HG03175 (cell line): ENCODE results near the gene PET100.
"Not testable (repeated sequence)": the region's sequence is repeated elsewhere in the genome, so short reads cannot be mapped to it uniquely, and the experiment has no call there.

Source experiments
- ATAC-seq: cut with Tn5 transposase; IDR thresholded peaks from one replicate; pipeline ENCODE4 v1.9.1; 2021; ENCODE audit warnings: mild to moderate bottlenecking, moderate library complexity; ENCODE audit not compliant: unreplicated experiment

Gene PET100

DNA sequence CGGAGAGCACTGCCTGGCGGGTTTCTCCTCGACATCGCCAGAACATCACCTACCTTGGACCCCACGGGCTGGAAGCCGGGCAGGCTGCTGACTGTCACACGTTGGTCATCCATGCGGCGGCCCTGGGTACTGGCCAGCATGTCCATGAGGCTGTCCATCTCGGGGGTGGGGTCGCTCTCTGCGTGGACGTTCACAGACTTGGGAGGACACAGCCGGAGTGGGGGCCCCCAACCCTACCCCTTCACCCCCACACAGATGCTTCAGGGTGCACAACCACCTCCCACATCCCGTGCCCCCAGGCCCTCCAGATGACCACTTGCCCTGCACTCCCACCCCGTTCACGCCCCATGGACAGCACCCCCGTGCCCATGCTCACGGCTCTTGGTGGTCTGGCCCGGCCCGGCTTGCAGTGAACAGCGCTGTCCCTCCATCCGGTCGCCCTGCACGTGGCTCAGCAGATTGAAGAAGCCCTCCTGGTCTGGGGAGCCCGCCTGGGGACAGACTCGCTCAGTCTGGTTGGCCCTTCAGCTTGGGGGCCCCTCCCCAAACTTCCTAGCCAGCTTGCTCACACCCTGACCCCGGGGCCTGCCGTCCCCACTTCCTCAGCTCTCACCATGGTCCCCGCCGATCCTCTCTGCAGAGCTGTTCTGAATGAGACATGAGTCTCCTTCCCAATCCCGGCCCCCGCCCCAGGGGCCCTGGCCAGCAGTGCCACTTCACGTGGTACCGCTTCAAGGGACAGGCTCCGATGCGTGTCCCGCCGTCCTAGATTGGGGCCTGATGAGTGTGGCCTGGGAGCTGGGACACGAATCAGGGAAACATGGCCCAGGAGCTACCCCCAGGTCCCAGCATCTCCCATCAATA is 3.0 kb downstream of the PET100 start:
- ATAC-seq = no peak

DNA sequence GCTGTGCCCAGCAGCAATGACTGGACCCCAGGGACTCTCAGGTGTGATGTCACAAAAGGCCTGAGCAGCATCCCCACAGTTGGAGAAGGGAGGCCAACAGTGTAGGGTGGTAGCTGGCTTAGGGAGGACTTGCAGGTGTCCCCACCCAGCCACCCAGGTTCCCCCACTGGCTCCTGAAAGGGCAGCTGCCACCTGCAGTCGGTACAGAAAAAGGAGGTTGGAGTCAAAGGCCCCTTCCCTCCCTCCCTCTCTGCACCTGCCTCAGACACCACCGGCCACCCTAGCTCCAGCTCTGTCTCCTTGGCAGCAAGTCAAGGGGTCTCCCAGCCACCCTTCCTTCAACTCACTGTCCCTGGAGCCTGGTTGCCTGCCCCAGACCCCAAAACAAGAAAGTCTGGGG is 4.1 kb downstream of the PET100 start, which contains the start of gene PCP2:
PCP2 (minus strand) TSS at position 22 of the 400 bp plus-strand sequence. CDS start 262 bp downstream, outside the sequence.
- no peak for ATAC-seq

DNA sequence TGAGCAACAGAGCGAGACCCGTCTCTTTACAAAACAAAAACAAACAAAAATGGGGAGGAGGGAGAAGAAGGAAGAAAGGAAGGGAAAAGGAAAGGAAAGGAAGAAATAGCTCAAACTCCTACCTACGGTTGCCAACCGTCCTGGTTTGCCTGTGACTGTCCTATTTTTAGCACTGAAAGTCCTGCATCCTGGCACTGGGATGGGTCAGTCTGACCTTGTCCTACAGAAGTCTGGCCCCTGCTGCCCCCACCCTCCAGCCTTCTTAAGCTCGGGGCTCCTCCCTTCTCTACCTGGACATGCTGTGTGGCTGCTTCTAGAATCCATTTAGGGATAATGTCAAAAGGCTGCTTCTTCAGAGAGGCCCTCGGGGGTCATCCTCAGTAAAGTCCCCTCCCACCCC is 6.1 kb downstream of the PET100 start:
- ATAC-seq = no peak

DNA sequence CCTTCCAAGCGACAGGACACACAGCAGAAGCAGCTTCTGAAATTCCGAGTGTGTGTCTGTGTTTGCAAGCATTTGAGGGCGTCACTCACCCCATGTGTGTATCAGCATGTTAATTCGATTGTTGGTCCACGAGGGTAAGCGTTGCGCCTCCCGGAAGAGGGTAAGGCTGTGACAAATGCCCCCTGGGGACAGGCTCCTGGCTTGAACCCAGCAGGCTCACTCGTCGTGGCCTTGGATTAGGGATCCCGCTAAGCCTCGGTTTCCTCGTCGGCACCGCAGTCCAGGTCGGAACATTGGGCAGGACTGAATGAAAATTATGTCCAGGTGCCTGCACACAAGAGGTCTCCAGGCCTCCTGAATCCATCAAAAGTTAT is 6.7 kb downstream of the PET100 start:
- ATAC-seq = no peak

DNA sequence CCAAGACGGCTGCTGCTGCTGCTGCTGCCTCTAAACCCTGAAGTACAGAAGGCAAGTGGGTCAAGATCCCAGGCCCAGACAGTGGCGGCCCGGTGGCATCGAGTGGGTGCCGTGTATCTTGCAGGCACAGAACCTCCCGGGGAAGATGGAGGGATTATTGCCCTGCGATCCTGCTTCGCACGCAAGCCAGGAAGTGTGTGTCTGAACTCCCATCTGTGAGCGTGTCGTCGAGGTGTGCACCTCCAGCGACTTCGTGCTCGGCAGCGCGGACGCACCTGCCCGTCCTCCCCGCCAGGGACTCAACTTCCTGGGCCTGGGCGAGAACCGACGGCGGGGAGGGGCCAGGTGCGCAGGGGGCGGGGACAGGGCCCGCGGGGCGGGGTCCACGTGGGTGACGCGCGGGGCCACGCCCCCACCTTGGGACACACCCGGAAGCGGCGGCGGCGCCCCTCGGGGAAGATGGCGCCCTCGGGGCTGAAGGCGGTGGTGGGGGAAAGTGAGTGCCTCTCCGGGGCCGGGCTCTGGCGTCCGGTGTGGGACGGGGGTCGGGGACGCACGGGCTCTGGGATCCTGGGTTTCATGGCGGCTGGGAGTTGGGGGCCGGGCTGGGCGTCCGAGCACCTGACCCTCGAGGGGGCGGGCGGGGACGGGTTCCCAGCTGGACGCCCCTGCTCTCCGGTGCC is 7.2 kb downstream of the PET100 start, which contains the start of gene STXBP2:
STXBP2 (plus strand) TSS at position 420 of the 683 bp plus-strand sequence; CDS start at position 460, 40 bp downstream.
- peak; percentile 82 for ATAC-seq

DNA sequence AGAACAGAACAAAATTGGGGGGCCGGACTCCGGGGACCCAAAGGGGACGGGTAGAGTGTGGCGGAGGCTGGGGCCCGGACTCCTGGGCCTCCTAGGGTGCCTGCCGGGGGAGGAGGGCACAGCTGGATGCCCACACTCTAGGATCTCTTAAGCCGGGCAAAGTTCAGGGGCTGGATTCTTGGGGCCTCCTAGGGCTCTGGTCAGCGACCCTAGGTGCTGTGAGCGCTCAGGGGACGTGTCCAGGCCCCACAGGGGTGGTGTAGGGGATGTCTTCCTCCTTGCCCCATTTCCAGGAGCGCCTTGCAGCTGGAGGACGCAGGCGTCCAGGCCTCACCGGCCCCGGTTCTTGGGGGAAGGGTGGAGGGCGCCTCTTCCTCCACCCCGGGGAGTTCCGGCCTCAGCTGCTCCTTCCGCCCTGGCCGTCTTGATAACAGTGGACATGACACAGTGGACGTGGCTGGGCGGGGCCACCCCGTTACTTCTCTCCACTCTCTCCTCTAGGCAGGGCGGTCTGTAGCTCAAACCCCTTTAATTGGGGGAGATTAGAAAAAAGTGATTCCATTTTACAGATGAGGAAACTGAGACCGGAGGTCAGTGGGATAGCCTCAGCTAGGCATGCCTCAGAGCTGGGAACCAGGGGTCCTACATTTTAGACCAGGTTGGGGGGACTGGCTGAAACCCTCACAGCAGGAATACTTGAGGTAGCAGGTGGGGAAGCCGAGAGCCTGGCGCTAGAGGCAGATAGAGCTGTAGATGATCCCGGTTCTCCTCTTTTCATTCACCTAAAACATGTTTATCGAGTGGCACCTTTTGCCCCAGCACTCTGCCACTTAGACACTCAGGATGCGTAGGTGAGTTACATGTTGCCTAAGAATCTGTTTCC is 8.0 kb downstream of the PET100 start:
- ATAC-seq = peak; percentile 16

DNA sequence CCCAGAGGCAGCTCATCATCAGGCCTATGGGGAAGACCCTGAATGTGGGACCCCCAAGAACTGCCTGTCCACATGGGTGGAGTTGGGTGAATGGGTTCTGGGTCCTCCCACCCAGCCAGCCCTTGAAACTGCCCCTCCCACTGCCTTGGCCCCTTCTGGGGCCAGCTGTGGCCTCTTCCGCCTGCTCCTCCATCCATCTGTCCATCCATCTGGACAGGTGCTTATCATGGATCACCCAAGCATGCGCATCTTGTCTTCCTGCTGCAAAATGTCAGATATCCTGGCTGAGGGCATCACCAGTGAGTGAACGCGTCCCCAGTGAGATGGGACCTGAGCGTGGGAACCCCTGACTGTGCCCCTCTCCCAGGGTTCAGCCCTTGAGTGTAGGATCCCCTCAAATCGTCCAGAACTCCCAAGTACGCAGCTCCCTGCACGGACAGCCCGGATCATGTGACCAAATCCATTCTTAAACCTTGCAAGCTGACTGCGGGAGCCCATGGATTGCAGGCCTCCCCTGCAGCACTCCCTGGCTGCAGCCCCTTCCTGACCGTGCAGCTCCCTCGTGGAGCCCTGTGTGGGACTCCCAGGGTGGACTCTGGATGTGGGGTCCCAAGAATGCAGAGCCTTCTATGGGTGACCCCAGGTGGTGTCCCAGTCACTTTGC is 9.3 kb downstream of the PET100 start:
- ATAC-seq = no peak

DNA sequence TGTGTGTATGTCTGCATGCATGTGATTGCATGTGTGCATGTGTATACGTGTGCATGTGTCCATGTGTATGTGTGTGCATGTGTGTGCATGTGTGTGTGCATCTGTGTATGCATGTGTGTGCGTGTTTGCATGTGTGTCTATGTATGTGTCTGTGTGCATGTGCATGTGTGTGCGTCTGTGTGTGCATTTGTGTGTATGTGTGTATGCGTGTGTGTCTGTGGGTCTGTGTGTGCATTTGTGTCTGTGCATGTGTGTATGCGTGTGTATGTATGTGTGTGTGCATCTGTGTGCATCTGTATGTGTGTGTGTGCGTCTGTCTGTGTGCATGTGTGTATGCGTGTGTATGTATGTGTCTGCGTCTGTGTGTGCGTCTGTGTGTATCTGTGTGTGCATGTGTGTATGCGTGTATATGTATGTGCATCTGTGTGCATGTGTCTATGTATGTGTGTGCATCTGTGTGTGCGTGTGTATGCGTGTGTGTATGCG is 10.3 kb downstream of the PET100 start:
- ATAC-seq = no peak

DNA sequence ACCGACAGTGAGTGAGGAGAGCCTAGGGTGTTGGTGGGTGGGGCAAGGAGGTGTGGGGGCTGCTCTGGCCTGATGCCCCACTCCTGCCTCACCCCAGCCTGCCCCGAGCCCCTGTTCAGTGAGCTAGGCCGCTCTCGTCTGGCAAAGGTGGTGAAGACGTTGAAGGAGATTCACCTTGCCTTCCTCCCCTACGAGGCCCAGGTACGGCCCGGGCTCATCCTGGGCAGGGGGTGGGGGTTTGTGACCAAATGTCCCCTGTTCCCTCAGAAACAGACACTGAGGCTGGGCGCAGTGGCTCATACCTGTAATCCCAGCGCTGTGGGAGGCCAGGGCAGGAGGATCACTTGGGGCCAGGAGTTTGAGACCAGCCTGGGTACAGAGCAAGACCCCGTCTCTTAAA is 11.2 kb downstream of the PET100 start:
- ATAC-seq = no peak

DNA sequence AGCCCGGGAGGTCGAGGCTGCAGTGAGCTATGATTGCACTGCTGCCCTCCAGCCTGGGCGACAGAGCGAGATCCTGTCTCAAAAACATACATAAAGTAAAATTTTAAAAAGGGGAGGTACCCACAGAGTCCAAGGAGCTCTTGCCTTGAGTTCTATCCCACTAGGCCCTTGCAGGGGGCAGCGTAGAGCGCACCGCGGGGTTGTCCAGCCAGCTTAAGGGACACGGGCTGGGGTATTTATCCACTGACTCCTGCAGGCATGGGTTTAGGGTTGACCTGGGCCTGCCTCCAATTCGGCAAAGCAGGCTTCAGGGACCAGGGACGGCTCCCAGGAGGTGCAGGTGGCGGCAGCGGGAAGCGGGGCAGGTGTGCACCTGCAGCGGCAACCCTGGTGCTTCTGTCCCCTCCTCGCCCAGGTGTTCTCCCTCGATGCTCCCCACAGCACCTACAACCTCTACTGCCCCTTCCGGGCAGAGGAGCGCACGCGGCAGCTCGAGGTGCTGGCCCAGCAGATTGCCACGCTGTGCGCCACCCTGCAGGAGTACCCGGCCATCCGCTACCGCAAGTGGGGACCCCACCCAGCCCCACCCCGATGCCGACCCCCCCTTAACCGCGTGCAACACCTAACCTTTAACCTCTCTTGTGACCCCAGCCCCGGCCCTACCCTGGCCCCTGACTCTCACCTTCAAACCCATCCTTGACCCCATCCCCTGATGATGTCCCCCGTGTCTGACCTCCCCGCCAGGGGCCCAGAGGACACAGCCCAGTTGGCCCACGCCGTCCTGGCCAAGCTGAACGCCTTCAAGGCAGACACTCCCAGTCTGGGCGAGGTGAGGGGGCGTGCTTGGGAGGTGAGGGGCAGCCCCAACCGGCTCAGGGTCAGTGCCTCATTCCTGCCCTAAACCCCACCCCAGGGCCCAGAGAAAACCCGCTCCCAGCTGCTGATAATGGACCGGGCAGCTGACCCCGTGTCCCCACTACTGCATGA is 12.0 kb downstream of the PET100 start:
- ATAC-seq = no peak

DNA sequence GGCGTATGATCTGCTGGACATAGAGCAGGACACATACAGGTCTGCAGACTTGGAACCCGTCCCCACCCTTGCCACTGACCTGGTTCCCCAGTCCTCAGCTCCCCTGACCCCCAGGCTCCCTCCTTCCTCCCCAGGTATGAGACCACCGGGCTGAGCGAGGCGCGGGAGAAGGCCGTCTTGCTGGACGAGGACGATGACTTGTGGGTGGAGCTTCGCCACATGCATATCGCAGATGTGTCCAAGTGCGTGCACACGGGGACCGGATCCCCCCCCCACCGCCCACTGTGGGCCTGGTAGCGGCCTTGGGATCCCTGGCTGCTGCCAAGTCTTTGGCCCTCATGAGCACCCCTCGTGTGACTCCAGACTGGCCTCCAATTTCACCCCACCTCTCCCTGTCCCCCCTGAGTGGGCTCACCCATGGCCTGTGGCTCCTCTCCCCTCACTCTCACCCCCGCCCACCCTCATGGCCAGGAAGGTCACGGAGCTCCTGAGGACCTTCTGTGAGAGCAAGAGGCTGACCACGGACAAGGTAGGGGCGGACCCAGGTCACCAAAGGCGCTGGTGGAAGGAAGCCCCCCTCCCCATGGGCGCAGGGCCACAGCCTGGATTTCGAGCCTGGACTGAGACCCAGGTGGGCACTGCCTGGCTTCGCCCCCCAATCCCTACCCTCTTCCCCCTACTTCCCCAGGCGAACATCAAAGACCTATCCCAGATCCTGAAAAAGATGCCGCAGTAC is 12.9 kb downstream of the PET100 start:
- no peak for ATAC-seq

DNA sequence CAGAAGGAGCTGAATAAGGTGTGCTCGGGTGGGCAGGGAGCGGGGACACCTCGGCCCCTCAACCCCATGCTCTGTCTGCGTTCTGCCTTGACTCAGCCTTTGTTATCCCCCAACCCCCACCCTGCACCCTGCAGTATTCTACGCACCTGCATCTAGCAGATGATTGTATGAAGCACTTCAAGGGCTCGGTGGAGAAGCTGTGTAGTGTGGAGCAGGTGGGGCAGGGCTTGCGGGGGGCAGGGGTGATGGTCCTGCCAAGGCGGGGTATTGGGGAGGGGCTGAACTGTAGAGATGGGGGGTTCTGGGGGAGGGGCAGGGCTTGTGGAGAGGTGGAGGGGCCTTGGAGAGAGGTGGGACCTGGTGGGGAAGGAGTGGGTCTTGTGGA is 13.4 kb downstream of the PET100 start:
- ATAC-seq = no peak

DNA sequence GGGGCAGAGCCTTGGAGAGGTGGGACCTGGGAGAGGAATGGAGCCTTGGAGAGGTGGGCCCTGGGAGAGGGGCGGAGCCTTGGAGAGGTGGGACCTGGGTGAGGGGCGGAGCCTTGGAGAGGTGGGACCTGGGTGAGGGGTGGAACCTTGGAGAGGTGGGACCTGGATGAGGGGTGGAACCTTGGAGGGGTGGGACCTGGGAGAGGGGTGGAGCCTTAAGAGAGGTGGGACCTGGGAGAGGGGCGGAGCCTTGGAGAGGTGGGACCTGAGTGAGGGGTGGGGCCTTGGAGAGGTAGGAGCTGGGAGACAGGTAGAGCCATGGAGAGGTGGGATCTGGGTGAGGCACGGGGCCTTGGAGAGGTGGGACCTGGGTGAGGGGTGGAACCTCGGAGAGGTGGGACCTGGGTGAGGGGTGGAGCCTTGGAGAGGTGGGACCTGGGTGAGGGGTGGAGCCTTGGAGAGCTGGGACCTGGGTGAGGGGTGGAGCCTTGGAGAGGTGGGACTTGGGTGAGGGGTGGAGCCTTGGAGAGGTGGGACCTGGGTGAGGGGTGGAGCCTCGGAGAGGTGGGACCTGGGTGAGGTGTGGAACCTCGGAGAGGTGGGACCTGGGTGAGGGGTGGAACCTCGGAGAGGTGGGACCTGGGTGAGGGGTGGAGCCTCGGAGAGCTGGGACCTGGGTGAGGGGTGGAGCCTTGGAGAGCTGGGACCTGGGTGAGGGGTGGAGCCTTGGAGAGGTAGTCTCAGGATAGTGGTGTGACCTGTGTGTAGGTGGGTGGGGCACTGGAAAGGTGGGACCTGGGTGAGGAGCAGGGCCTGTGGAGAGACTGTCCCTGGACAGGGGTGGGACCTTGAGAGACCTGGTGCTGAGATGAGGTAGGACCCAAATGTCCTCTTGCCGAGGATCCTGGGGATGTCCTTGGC is 14.3 kb downstream of the PET100 start:
- not testable (repeated sequence) for ATAC-seq

DNA sequence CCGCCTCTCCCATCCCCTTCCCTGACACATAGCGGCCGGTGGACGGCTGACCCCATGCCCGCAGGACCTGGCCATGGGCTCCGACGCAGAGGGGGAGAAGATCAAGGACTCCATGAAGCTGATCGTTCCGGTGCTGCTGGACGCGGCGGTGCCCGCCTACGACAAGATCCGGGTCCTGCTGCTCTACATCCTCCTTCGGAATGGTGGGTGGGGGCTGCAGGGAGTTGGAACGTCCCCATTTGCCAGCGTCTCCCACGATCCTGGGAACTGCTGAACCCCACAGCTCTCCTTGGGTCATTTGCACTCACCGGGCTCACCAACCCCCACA is 14.9 kb downstream of the PET100 start:
- ATAC-seq = no peak

DNA sequence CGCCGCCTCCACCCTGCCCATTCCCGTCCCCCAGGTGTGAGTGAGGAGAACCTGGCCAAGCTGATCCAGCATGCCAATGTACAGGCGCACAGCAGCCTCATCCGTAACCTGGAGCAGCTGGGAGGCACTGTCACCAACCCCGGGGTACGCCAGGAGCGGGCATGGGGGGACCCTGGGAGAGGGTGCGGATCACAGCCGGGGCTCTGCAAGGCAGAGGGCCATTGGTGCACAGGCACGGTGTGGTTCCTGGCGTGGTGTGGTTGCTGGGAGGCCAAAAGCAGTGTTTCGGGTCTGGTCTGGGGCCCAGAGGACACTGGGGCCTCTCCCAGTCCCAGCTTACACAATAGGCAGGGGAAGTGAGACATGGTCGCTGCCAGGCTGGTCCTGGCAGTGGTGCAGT is 15.6 kb downstream of the PET100 start:
- ATAC-seq = no peak

DNA sequence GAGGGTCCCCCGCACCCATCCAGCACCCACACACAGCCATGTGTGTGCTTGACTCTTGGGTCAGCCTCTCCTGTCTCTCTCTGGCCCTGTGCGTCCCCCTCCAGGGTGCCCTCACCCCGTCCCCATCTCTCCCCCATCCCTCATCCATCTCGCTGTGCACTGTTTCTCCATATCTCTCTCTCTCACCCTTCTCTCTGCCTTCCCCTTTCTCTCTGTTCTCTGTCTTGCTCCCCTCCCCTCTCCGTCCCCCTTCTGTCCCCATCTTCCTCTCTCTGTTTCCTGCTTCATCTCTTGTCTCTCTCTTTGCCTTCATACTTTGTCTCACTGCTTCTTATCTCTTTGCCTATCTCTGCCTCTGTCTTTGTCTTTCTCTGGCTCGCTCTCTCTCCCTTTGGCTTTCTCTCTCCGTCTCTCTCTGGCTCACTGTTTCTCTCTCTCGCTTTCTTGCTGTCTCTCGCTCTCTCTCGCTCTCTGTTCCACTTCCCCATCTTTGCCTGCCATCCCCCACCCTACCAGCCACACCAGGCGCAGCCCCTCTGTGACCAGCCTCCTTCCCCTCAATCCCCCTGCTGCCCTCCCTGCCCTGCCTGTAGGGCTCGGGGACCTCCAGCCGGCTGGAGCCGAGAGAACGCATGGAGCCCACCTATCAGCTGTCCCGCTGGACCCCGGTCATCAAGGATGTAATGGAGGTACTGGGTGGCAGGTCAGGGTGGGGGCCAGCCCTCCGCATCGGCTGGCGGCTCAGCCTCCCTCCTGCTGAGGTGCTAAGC is 16.2 kb downstream of the PET100 start:
- ATAC-seq = no peak

DNA sequence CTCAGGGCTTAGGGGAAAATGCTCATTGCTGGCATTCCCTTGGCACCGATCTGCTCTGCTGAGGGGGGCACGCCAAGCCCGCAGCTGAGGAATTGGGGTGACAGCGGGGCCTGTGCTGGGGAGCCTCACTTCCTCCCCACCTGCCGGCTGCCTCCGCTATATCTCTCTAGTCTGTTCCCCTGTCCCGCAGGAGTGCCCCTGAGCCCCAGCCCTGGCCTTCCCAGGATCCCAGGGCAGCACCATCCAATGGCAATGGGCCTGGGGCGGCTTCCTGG is 16.8 kb downstream of the PET100 start:
- ATAC-seq = no peak
